Body of pancreas (tissue), 4 donors: Measurements from ENCODE around the gene ADAM15. TPM values are rescaled to one million over a fixed set of nuclear protein-coding genes. Genes with fewer than 3 reads are reported as not detected.

Experiments used
- ATAC-seq: fragments of 150-250 bp; one replicate; pipeline ENCODE4 v1.9.1; 2016
- DNase-seq, 4 donors: peaks; one replicate each; pipeline ENCODE4 v3.0.0-alpha.2; 2019
- H3K27ac ChIP-seq, 4 donors: fragments of 200-600 bp; sonication (generic); 1 replicate in 3 of 4; 2 replicates in 1 of 4; pipeline versions ENCODE4 v1.5.1 to v1.6.1; 2016 to 2019; ENCODE audit warnings: mild to moderate bottlenecking in 1 of 4, mixed read lengths in 1 of 4, moderate library complexity in 1 of 4
- H3K27me3 ChIP-seq, 2 donors: fragments of 200-600 bp; sonication (generic); one replicate each; pipeline ENCODE4 v1.6.0; 2016; ENCODE audit warnings: mild to moderate bottlenecking in 1 of 2
- H3K36me3 ChIP-seq, 2 donors: fragments of 200-600 bp; sonication (generic); replicated peaks in 1 of 2; 2 replicates each; pipeline ENCODE4 v1.5.1; 2016; ENCODE audit warnings: low read depth in 2 of 2; ENCODE audit not compliant: insufficient read depth in 1 of 2
- H3K4me1 ChIP-seq: fragments of 200-600 bp; sonication (generic); one replicate; pipeline ENCODE4 v1.6.0; 2016
- H3K4me3 ChIP-seq, 2 donors: fragments of 200-600 bp; sonication (generic); 1 replicate in 1 of 2; 2 replicates in 1 of 2; pipeline ENCODE4 v1.5.1; 2016 to 2019
- H3K9me3 ChIP-seq, 3 donors: fragments of 200-600 bp; sonication (generic); 1 replicate in 2 of 3; 2 replicates in 1 of 3; pipeline ENCODE4 v1.5.1; 2016
- POLR2A ChIP-seq, 3 donors: fragments of 450-650 bp; IDR thresholded peaks; one replicate each; pipeline ENCODE4 v1.6.1; 2016; ENCODE audit warnings: antibody characterized with exemption in 3 of 3, mild to moderate bottlenecking in 2 of 3
- WGBS, 2 donors: methylation state at CpG; one replicate each; pipeline ENCODE4 v1.1.5; 2017; 5-methylcytosine and 5-hydroxymethylcytosine counted together
- intact Hi-C: fragments of 100-400 bp; cut with DNase I; formaldehyde crosslinking; loops from one replicate; pipeline ENCODE4 v1.15.1; 2023
- total RNA-seq, 2 donors: library from RNA; depleted of rRNA; stranded (reverse); fragments of >200 nt; gene quantifications; one replicate each; pipeline ENCODE4 v1.1.0, GENCODE V29; 2016
- TF ChIP-seq, protein P1 (sequence below), 7 experiments: fragments of 450-650 bp in 4 of 7; fragments of 200-600 bp in 3 of 7; sonication (generic) in 3 of 7; IDR thresholded peaks; one replicate each; pipeline ENCODE4 v1.5.1; 2016 to 2019; ENCODE audit warnings: antibody characterized with exemption in 7 of 7

Gene ADAM15
- total RNA-seq, 2 donors from 2014 or later, result 37.2 to 48.5 TPM

DNA sequence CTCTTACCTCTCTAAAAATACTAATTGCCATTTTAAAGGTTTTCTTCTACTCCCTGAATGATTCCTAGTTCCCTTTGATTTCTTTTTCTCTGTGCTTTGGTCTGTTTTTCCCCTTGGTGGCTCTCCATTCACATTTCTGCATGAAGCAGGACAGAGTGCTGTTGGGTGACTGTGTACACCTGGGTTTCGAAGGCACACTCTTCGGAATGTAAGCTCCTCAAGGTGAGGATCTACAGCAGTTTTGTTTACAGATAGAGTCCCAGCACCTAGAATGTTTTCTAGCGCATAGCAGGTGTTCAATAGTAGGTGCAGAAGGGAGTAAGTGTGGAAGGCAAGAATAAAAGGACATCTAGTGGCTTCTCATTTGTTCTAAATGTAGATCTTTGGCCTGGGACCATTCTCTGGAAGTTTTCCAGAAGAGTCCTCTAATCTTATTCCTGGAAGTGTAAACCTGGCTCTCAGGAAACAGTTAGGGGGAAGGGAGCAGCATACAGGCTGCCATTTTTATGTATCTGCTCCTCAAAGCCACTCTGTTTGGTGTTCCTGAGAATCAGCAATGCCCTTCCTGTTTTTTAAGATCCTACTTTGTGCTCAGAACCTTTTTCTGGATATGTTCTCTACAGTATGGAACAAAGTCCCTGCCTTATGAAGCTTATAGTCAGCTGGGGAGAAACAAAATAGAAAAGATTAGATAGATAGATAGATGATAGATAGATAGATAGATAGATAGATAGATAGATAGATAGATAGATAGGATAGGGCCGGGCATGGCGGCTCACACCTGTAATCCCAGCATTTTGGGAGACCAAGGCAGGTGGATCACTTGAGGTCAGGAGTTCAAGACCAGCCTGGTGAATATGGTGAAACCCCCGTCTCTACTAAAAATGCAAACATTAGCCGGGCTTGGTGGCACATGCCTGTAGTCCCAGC, 53.8 kb downstream of the ADAM15 start:
- H3K27ac ChIP-seq, result peak overlapping the region in 1 of 4 donors; percentile 12
- 74 to 78% methylated on average over 7 of the region's 7 CpGs for WGBS, 2 donors
- peaks cover 16% of the 10 kb centered on the region for H3K4me1 ChIP-seq
- ATAC-seq (peak; percentile 50), DNase-seq (no peak)
- H3K36me3 ChIP-seq, result no peaks in the 10 kb centered on the region
- no peak overlapping the region for H3K4me3 ChIP-seq
- intact Hi-C loops, result no loop called here
- TF ChIP-seq, protein P1, sequence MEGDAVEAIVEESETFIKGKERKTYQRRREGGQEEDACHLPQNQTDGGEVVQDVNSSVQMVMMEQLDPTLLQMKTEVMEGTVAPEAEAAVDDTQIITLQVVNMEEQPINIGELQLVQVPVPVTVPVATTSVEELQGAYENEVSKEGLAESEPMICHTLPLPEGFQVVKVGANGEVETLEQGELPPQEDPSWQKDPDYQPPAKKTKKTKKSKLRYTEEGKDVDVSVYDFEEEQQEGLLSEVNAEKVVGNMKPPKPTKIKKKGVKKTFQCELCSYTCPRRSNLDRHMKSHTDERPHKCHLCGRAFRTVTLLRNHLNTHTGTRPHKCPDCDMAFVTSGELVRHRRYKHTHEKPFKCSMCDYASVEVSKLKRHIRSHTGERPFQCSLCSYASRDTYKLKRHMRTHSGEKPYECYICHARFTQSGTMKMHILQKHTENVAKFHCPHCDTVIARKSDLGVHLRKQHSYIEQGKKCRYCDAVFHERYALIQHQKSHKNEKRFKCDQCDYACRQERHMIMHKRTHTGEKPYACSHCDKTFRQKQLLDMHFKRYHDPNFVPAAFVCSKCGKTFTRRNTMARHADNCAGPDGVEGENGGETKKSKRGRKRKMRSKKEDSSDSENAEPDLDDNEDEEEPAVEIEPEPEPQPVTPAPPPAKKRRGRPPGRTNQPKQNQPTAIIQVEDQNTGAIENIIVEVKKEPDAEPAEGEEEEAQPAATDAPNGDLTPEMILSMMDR (IDR thresholded peaks at IDR 0.05), result no peak
- no peak for TF ChIP-seq POLR2A (IDR thresholded peaks at IDR 0.05)
- H3K27me3 ChIP-seq, result no peaks in the 10 kb centered on the region
- H3K9me3 ChIP-seq, result no peaks in the 10 kb centered on the region

DNA sequence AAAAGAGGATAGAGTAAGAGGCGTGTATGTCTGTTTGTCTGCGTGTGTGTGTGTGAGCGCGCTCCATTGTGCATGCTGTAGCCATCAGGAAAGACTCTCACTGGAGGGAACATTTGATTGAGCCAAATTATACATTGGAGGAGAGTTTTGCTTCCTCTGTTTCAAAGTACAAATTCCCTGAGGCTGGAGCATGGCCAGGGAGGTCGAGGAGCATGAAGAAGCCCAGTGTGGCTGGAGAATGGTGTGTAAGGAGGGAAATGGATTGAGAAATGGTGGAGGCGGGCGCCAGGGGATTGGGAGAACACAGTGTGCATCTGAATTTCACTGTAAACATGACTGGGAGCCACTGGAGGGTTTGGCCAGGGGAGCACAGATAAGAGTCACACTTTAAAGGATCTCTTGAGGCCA, 54.5 kb downstream of the ADAM15 start:
- TF ChIP-seq, protein P1 (IDR thresholded peaks at IDR 0.05), result no peak
- no peak for TF ChIP-seq POLR2A (IDR thresholded peaks at IDR 0.05)
- intact Hi-C loops, result no loop called here
- no peak for ATAC-seq
- no peak overlapping the region for H3K4me3 ChIP-seq
- no peak overlapping the region for H3K27ac ChIP-seq
- H3K9me3 ChIP-seq, result no peaks in the 10 kb centered on the region
- WGBS, 2 donors, result 68 to 80% methylated on average over 7 of the region's 7 CpGs
- no peaks in the 10 kb centered on the region for H3K27me3 ChIP-seq
- peaks cover 16% of the 10 kb centered on the region for H3K4me1 ChIP-seq
- no peaks in the 10 kb centered on the region for H3K36me3 ChIP-seq
- DNase-seq, result peak in 1 of 4 donors; percentile 16

DNA sequence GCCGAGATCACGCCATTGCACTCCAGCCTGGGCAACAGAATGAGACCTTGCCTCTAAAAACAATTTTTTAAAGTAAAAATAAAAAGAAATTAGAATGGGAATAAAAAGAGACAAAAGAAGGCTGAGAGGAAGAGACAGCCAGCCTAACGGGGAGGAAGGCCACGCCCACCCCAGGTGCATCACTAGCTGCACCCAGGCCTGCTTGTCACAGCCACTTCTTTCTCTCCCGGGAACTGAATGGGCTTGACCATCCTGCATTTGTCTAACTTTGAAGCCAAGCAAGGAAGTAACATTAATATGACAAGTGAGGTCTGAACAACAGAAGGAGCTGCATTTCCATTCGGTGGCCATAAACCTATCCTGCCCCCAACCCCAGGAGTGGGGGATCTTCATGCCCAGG, 55.7 kb downstream of the ADAM15 start:
- Histone ChIP-seq H3K36me3 (no peaks in the 10 kb centered on the region), H3K4me3 (no peak overlapping the region), H3K27ac (no peak overlapping the region), H3K4me1 (peaks cover 16% of the 10 kb centered on the region), H3K27me3 (no peaks in the 10 kb centered on the region), H3K9me3 (no peaks in the 10 kb centered on the region)
- ATAC-seq (no peak), DNase-seq (no peak)
- intact Hi-C loops, result no loop called here
- 76 to 78% methylated on average over 6 of the region's 6 CpGs for WGBS, 2 donors
- TF ChIP-seq, protein P1 (IDR thresholded peaks at IDR 0.05), result no peak
- no peak for TF ChIP-seq POLR2A (IDR thresholded peaks at IDR 0.05)

DNA sequence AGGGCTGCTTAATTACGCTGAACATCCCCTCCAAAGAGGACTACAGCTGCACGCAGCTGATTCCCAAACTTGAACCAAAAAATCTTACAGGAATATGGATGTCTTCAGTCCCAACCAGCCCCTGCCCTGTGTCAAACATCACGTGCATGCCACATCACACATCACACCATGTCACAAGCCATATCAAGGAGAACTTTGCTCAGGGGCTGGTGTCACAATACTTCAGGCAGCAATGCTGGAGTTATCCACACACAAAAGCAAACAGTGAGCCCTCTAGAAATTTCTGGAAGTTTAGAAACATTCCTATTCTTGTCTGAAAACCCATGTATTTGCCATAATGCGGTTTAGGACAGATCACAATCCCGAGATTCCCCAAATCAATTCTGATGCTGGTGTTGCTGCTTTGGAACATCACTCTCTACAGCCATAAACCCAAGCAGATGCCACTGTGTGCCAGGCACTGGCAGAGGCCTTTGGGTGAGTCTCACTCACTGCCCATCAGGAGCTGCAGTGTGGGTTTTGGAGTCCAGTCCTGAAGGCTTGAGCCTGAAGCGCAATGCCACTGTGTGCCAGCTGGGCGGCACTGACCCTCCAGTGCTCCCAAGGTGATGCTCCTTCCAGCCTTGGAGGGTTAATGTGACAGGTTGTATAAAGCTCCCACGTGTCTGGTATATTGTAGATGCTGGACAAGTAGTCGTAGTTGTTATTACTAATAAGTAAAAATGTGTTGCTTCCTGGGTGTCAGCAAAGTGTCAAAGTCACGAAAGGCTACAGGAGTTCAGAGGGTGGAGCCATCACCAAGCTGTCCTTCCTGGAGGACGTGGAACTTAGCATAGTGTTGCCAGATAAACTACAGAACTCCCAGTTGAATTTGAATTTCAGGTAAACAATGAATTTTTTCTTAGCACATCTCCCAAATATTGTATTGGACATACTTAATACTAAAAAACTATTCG, 56.5 kb downstream of the ADAM15 start:
- DNase-seq, result no peak
- Histone ChIP-seq H3K27me3 (no peaks in the 10 kb centered on the region), H3K27ac (no peak overlapping the region), H3K4me1 (peaks cover 12% of the 10 kb centered on the region), H3K9me3 (no peaks in the 10 kb centered on the region), H3K36me3 (no peaks in the 10 kb centered on the region), H3K4me3 (no peak overlapping the region)
- intact Hi-C loops, result no loop called here
- 65% methylated on average over 12 of the region's 12 CpGs for WGBS, 2 donors
- ATAC-seq, result no peak
- TF ChIP-seq, protein P1 (IDR thresholded peaks at IDR 0.05), result no peak
- no peak for TF ChIP-seq POLR2A (IDR thresholded peaks at IDR 0.05)
